Calu3 (cell line): Measurements from ENCODE around the gene MED12L. TPM values are rescaled to one million over a fixed set of nuclear protein-coding genes. Genes with fewer than 3 reads are reported as not detected.

Experiments
- BruUV-seq: library from RNA; stranded (reverse); fragments of 400-500 nt; replicated peaks from 2 replicates; lab custom pipeline; 2021; lab: Mats Ljungman, UMichigan
- CTCF ChIA-PET: fragments of 300-600 bp; sonication (Branson Sonifier 250); formaldehyde crosslinking; loops from one replicate; lab custom pipeline; 2022; ENCODE audit warnings: antibody characterized with exemption; lab: Charles Lee
- DNase-seq: peaks from one replicate; pipeline ENCODE4 v3.0.0; 2022
- H3K27ac Mint-ChIP-seq: one replicate; pipeline ENCODE4 v1.8.0; 2022; ENCODE audit warnings: mixed read lengths; ENCODE audit not compliant: unreplicated experiment
- H3K27me3 Mint-ChIP-seq: one replicate; pipeline ENCODE4 v1.8.0; 2022; ENCODE audit warnings: mixed read lengths; ENCODE audit not compliant: unreplicated experiment
- H3K36me3 Mint-ChIP-seq: one replicate; pipeline ENCODE4 v1.8.0; 2022; ENCODE audit warnings: mild to moderate bottlenecking, moderate library complexity, mixed read lengths; ENCODE audit not compliant: insufficient read depth, unreplicated experiment
- H3K4me1 Mint-ChIP-seq: one replicate; pipeline ENCODE4 v1.8.0; 2022; ENCODE audit warnings: mild to moderate bottlenecking, low read depth, mixed read lengths; ENCODE audit not compliant: unreplicated experiment
- H3K4me3 Mint-ChIP-seq: one replicate; pipeline ENCODE4 v1.8.0; 2022; ENCODE audit warnings: mild to moderate bottlenecking, low read depth, moderate library complexity, mixed read lengths; ENCODE audit not compliant: unreplicated experiment
- H3K9me3 Mint-ChIP-seq: one replicate; pipeline ENCODE4 v1.8.0; 2022; ENCODE audit warnings: low read depth, mixed read lengths; ENCODE audit not compliant: unreplicated experiment
- CTCF ChIP-seq: fragments of 200-600 bp; IDR thresholded peaks from one replicate; pipeline ENCODE4 v1.8.0; 2022; ENCODE audit warnings: antibody characterized with exemption; ENCODE audit not compliant: unreplicated experiment
- intact Hi-C: fragments of 100-400 bp; cut with micrococcal nuclease; formaldehyde crosslinking; loops from one replicate; pipeline ENCODE4 v1.10.0; 2022; ENCODE audit not compliant: unreplicated experiment
- total RNA-seq: library from RNA; stranded (reverse); gene quantifications from 2 replicates; pipeline ENCODE4 v1.2.3, GENCODE V29; 2022

The MED12L gene
- total RNA-seq, 1 experiment from 2014 or later: 4.6 TPM

DNA sequence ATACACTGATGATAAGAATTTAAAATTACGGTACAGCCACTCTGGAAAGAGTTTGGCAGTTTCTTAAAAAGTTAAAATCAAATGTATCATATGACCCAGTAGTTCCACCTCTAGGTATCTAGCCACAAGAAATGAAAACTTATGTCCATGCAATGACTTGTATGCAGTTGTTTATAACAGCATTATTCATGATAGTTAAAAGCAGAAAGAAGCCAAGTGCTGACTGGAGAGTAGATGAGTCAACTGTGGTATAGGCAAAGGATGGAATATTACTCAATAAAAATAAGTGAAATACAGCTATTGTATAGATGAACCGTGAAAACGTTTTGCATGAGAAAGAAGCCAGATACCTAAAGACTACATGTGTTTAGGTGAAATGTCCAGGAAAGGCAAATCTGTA lies 216.3 kb downstream of the MED12L start:
- intact Hi-C loops: no loop called here
- Mint-ChIP-seq H3K4me1 (peaks cover 44% of the 10 kb centered on the region), H3K27me3 (no peaks in the 10 kb centered on the region), H3K36me3 (no peaks in the 10 kb centered on the region), H3K4me3 (no peak overlapping the region), H3K9me3 (no peaks in the 10 kb centered on the region), H3K27ac (no peak overlapping the region)
- no TSS peak for BruUV-seq
- CTCF ChIA-PET: no interaction called here
- no peak for DNase-seq
- TF ChIP-seq CTCF: no peak

GRCh38 chr3:151303751-151304150 lies 218.3 kb downstream of the MED12L start:
- no peaks in the 10 kb centered on the region for H3K36me3 Mint-ChIP-seq
- H3K4me1 Mint-ChIP-seq: peaks cover 53% of the 10 kb centered on the region
- CTCF ChIA-PET: interaction anchor here (0.7 kb wide), 1 partner anchor 1246 kb away, joined by 4 read pairs; no protein-coding TSS in a partner anchor
- no peak for DNase-seq
- peak overlapping the region; percentile 74 for H3K27ac Mint-ChIP-seq
- no peaks in the 10 kb centered on the region for H3K27me3 Mint-ChIP-seq
- intact Hi-C loops: no loop called here
- no peak overlapping the region for H3K4me3 Mint-ChIP-seq
- BruUV-seq: no TSS peak
- no peak for TF ChIP-seq CTCF
- no peaks in the 10 kb centered on the region for H3K9me3 Mint-ChIP-seq

DNA sequence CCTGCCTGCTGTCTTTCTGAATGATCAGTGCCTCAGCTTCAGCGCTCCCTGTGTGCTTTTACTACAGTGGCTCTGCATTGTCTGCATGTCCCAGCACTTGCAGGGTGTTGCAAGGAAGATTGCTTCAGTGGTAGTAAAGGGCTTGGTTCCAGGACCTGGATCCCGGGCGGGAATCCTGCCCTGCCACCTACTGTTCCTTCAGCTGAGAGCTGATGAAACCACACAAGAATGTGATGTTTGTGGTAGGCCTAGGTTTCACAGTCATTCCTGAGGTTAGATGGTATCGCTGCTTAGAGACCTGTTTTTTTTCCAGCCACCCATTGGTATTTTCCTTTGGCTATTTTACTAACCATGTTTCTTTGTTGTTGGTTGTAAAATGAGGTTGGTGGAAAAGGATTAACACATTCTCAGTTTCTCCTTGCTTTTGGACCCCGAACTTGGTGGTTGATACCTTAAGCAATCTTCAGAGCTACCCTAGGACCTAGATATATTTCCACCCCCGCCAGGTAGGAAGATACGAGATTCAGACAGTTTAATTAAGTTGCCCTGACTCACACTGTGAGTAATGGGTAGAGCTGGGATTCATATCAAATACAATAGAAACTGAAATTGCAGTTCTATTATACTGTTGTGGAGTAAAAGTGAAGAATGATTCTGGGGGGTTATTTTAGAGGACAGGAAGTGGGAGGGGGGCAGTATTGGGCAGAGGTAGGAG lies 219.8 kb downstream of the MED12L start:
- peak; percentile 91 for DNase-seq
- no peak for TF ChIP-seq CTCF
- H3K27me3 Mint-ChIP-seq: no peaks in the 10 kb centered on the region
- peak overlapping the region; percentile 91 for H3K27ac Mint-ChIP-seq
- peaks cover 53% of the 10 kb centered on the region for H3K4me1 Mint-ChIP-seq
- intact Hi-C loops: loop anchor here (1.0 to 5.0 kb wide), 2 partner anchors 22 to 532 kb away; no protein-coding TSS in a partner anchor
- H3K4me3 Mint-ChIP-seq: peak overlapping the region; percentile 50
- CTCF ChIA-PET: interaction anchor here (0.5 to 2.4 kb wide), 10 partner anchors 9 to 1899 kb away, joined by 3 to 27 read pairs (median 5); partner anchors contain the start of gene GPR87
- H3K36me3 Mint-ChIP-seq: no peaks in the 10 kb centered on the region
- BruUV-seq: no TSS peak
- no peaks in the 10 kb centered on the region for H3K9me3 Mint-ChIP-seq

DNA sequence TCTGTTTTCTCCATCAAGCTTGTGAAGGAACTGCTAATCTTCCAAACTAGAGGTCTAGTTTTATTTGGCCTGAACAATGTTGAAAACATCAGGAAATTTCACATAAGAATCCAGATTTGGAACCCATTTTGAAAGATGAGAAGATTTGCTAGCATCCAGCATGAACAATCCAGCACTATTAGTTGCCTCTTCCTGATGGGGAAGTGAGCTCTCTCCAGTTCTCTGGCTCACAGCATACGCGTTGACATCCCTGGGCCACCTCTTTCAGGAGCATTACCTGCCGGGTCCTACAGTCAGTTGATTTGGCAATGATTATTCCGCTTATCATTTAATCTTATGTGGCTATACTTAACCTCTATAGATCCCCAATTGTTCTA lies 220.3 kb downstream of the MED12L start:
- H3K9me3 Mint-ChIP-seq: no peaks in the 10 kb centered on the region
- H3K36me3 Mint-ChIP-seq: no peaks in the 10 kb centered on the region
- H3K27ac Mint-ChIP-seq: peak overlapping the region; percentile 91
- no peak for TF ChIP-seq CTCF
- intact Hi-C loops: loop anchor here (1.0 to 5.0 kb wide), 2 partner anchors 22 to 532 kb away; no protein-coding TSS in a partner anchor
- no peaks in the 10 kb centered on the region for H3K27me3 Mint-ChIP-seq
- H3K4me3 Mint-ChIP-seq: peak overlapping the region; percentile 50
- peaks cover 53% of the 10 kb centered on the region for H3K4me1 Mint-ChIP-seq
- CTCF ChIA-PET: interaction anchor here (0.5 to 2.4 kb wide), 6 partner anchors 11 to 1898 kb away, joined by 3 to 27 read pairs (median 5); partner anchors contain the start of gene GPR87
- no peak for DNase-seq
- BruUV-seq: no TSS peak
